Rectal smooth muscle tissue (tissue), 1 donor: ENCODE results near the gene KRTAP9-1.
"Not testable (repeated sequence)": the region's sequence is repeated elsewhere in the genome, so short reads cannot be mapped to it uniquely, and the experiment has no call there.

Experiments used
- H3K27ac ChIP-seq: one replicate; pipeline ENCODE4 v1.7.0; 2013; ENCODE audit warnings: low read depth, low read length, inconsistent platforms
- H3K27me3 ChIP-seq: one replicate; pipeline ENCODE4 v1.7.0; 2013; ENCODE audit warnings: low read length; ENCODE audit not compliant: control insufficient read depth, insufficient read depth
- H3K36me3 ChIP-seq: one replicate; pipeline ENCODE4 v1.7.0; 2013; ENCODE audit warnings: low read length; ENCODE audit not compliant: control insufficient read depth, insufficient read depth
- H3K4me1 ChIP-seq: one replicate; pipeline ENCODE4 v1.7.0; 2013; ENCODE audit warnings: low read length; ENCODE audit not compliant: control insufficient read depth, insufficient read depth
- H3K4me3 ChIP-seq: one replicate; pipeline ENCODE4 v1.7.0; 2013; ENCODE audit warnings: low read length
- H3K9ac ChIP-seq: one replicate; pipeline ENCODE4 v1.7.0; 2013; ENCODE audit warnings: low read length

Gene KRTAP9-1

DNA sequence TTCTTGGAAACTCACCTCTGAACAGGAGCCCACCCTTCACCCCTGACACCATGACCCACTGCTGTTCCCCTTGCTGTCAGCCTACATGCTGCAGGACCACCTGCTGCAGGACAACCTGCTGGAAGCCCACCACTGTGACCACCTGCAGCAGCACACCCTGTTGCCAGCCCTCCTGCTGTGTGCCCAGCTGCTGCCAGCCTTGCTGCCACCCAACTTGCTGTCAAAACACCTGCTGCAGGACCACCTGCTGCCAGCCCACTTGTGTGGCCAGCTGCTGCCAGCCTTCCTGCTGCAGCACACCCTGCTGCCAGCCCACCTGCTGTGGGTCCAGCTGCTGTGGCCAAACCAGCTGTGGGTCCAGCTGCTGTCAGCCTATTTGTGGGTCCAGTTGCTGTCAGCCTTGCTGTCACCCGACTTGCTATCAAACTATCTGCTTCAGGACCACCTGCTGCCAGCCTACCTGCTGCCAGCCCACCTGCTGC is at the start of gene KRTAP9-1:
TSS of gene KRTAP9-1 (plus strand) at position 51 of the 482 bp plus-strand sequence. CDS start at position 51, 0 bp downstream.
- H3K36me3 ChIP-seq, H3K4me1 ChIP-seq, H3K27me3 ChIP-seq, H3K4me3 ChIP-seq, H3K27ac ChIP-seq, H3K9ac ChIP-seq: not testable (repeated sequence)

GRCh38 chr17:41140360-41141131 is 49.1 kb upstream of the KRTAP9-1 start, which contains the start of gene KRTAP4-6:
TSS of gene KRTAP4-6 (minus strand) at chr17:41140544. CDS start at chr17:41140487, 57 bp downstream.
- Histone ChIP-seq H3K9ac (no peak within 1 kb of the TSS), H3K4me1 (no peaks in the 10 kb centered on the region), H3K27ac (no peak within 1 kb of the TSS), H3K4me3 (no peak within 1 kb of the TSS), H3K36me3 (no peaks in the 10 kb centered on the region), H3K27me3 (no peaks in the 10 kb centered on the region)

DNA sequence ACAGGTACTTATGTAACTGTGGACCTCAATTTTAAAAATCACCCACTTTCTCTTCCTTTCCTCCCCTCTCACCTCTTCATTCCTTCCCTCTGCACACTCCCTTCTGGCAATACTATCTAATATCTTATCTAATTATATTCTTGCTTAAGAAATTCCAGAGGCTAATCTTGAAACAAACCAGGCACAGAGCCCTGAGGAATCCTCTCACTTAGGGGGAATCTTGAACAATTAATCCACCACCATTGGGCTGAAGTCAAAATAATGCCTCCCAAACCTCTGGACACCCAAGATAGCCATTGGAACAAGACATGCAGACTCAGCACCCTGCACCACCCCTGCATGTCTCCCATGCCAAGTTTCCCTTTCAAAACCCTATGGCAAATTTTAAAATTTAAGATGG is 48.3 kb upstream of the KRTAP9-1 start:
- no peak overlapping the region for H3K9ac ChIP-seq
- no peak overlapping the region for H3K27ac ChIP-seq
- H3K36me3 ChIP-seq = no peaks in the 10 kb centered on the region
- no peak overlapping the region for H3K4me3 ChIP-seq
- H3K27me3 ChIP-seq = no peaks in the 10 kb centered on the region
- H3K4me1 ChIP-seq = no peaks in the 10 kb centered on the region

GRCh38 chr17:41144846-41145245 is 44.8 kb upstream of the KRTAP9-1 start:
- H3K4me1 ChIP-seq = no peaks in the 10 kb centered on the region
- no peaks in the 10 kb centered on the region for H3K27me3 ChIP-seq
- no peak overlapping the region for H3K4me3 ChIP-seq
- H3K27ac ChIP-seq = no peak overlapping the region
- no peaks in the 10 kb centered on the region for H3K36me3 ChIP-seq
- no peak overlapping the region for H3K9ac ChIP-seq

GRCh38 chr17:41145261-41145660 is 44.4 kb upstream of the KRTAP9-1 start:
- Histone ChIP-seq H3K27me3 (no peaks in the 10 kb centered on the region), H3K27ac (no peak overlapping the region), H3K9ac (no peak overlapping the region), H3K4me1 (no peaks in the 10 kb centered on the region), H3K36me3 (no peaks in the 10 kb centered on the region), H3K4me3 (no peak overlapping the region)

DNA sequence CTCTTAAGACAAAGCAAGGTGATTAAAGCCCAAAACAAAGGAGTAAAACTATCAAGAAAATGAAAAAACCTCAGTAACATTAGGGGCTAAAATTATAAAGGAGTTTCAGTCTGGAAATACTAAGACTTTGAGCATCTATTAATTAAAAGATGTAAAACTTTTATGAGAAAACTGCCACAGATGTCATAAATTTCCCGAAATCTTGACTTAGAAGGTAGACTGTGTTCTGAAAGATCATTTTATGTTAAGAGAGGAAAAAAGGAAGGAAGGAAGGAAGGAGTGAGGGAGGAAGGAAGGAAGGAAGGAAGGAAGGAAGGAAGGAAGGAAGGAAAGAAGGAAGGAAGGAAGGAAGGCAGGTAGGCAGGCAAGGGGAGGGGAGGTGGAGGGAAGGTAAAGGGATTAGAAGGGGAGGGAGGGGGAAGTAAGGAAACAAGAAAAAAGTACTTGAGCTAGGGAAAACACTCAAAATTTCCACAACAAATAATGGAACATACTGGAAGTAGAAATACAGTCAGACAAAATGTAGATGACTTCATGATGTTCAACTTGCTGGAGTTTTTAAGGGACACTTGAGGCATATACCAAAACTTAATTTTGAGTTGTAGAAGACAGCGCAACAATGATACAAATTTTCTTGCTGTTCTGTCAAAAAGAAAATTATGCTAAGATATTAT is 42.0 kb upstream of the KRTAP9-1 start:
- Histone ChIP-seq H3K4me3 (no peak overlapping the region), H3K4me1 (no peaks in the 10 kb centered on the region), H3K27ac (no peak overlapping the region), H3K36me3 (no peaks in the 10 kb centered on the region), H3K9ac (no peak overlapping the region), H3K27me3 (no peaks in the 10 kb centered on the region)

DNA sequence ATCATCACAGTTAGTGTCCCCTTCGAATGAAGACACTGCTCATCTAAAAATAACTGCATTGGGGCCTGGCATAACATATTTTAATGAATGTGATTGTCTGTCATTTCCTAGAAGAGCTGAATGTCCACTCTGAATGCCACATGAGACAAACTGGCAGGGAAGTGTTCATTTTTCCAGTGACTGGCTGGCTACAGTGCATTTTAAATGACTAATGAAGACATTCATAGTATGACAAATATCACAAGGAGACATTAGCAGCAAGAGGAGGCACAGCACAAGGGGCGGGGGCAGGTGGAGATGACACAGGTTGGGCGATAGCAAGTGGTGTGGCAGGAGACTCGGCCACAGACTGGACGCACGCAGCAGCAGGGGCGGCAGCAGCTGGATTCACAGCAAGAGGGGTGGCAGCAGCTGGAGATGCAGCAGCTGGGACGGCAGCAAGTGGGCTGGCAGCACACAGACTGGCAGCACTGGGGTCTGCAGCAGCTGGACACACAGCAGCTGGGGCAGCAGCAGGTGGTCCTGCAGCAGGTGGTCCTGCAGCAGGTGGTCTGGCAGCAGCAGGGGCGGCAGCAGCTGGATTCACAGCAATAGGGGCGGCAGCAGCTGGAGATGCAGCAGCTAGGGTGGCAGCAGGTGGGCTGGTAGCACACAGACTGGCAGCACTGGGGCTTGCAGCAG is 40.6 kb upstream of the KRTAP9-1 start:
- not testable (repeated sequence) for H3K4me3 ChIP-seq, H3K9ac ChIP-seq, H3K27me3 ChIP-seq, H3K36me3 ChIP-seq, H3K4me1 ChIP-seq, H3K27ac ChIP-seq

DNA sequence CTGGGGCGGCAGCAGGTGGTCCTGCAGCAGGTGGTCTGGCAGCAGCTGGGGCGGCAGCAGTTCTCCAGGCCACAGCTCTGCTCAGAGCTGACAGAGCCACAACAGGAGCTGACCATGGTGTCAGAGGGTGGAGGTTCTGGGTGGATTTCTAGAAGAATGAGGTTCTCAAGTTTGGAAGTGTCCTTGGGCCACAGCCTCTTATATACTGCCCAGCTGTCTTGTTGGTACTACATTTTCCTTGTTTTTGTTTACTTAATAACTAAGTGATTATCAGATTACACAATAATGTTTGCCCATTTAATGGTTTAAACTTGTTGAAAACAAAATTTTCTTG is 40.1 kb upstream of the KRTAP9-1 start, which contains the start of gene KRTAP4-5:
TSS of gene KRTAP4-5 (minus strand) at position 174 of the 334 bp plus-strand sequence. CDS start at position 116, 58 bp downstream.
- Histone ChIP-seq H3K36me3 (no peaks in the 10 kb centered on the region), H3K4me1 (no peaks in the 10 kb centered on the region), H3K9ac (no peak within 1 kb of the TSS), H3K27me3 (no peaks in the 10 kb centered on the region), H3K4me3 (no peak within 1 kb of the TSS), H3K27ac (no peak within 1 kb of the TSS)

- no peak overlapping the region for H3K9ac ChIP-seq
Measured at GRCh38 chr17:41150026-41150425, 39.7 kb upstream of the KRTAP9-1 start.

GRCh38 chr17:41151525-41151924 is 38.2 kb upstream of the KRTAP9-1 start:
- Histone ChIP-seq H3K27me3 (no peaks in the 10 kb centered on the region), H3K9ac (no peak overlapping the region), H3K4me3 (no peak overlapping the region), H3K4me1 (no peaks in the 10 kb centered on the region), H3K36me3 (no peaks in the 10 kb centered on the region), H3K27ac (no peak overlapping the region)

More at GRCh38 chr17:41150026-41150425, 39.7 kb upstream of the KRTAP9-1 start:
- no peak overlapping the region for H3K27ac ChIP-seq
- H3K36me3 ChIP-seq = no peaks in the 10 kb centered on the region
- no peak overlapping the region for H3K4me3 ChIP-seq
- H3K4me1 ChIP-seq = no peaks in the 10 kb centered on the region
- H3K27me3 ChIP-seq = no peaks in the 10 kb centered on the region

- Histone ChIP-seq H3K36me3 (no peaks in the 10 kb centered on the region), H3K4me1 (no peaks in the 10 kb centered on the region), H3K9ac (no peak overlapping the region), H3K27me3 (no peaks in the 10 kb centered on the region), H3K27ac (no peak overlapping the region), H3K4me3 (no peak overlapping the region)
Measured at GRCh38 chr17:41153856-41154255, 35.8 kb upstream of the KRTAP9-1 start.

DNA sequence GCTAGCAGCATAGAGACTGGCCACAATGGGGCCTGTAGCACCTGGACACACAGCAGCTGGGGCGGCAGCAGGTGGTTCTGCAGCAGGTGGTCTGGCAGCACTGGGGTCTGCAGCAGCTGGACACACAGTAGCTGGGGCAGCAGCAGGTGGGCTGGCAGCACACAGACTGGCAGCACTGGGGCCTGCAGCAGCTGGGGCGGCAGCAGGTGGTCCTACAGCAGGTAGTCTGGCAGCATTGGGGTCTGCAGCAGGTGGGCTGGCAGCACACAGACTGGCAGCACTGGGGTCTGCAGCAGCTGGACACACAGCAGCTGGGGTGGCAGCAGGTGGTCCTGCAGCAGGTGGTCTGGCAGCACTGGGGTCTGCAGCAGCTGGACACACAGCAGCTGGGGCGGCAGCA is 29.5 kb upstream of the KRTAP9-1 start:
- not testable (repeated sequence) for H3K4me1 ChIP-seq, H3K36me3 ChIP-seq, H3K4me3 ChIP-seq, H3K27me3 ChIP-seq, H3K9ac ChIP-seq, H3K27ac ChIP-seq
